OCI-LY3 (cell line): Measurements from ENCODE around the gene KRTAP5-11.

Experiments used
- EZH2phosphoT487 ChIP-seq: fragments of 200-600 bp; shearing (Covaris generic); IDR thresholded peaks from 2 replicates; pipeline ENCODE4 v1.6.1; 2018; ENCODE audit warnings: antibody characterized with exemption, mixed run types, low read depth
- TF ChIP-seq, protein P1 (sequence below): fragments of 200-600, 300-600 bp; sonication (generic); IDR thresholded peaks from 2 replicates; pipeline ENCODE4 v1.5.1; 2014; ENCODE audit warnings: antibody characterized with exemption, low read length, low read depth

DNA sequence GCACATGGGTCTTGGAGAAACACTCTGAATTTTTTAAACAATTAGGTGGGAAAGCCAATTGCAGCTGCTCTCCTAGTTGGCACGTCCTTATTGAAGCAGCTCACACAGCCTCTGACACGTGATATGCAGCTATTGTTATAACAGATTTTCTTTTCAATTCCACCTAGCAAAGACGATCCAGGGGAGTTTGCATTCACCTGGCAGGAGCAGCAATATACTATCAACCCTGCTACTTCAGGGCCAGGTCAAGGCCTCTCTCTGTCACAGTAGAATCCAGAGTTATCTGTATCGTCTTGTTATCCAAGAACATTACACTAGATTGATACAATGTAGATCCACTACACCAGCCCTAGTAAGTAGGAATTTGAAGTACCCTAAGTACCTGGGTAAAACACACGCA, 8.3 kb downstream of the KRTAP5-11 start:
- TF ChIP-seq, protein P1, sequence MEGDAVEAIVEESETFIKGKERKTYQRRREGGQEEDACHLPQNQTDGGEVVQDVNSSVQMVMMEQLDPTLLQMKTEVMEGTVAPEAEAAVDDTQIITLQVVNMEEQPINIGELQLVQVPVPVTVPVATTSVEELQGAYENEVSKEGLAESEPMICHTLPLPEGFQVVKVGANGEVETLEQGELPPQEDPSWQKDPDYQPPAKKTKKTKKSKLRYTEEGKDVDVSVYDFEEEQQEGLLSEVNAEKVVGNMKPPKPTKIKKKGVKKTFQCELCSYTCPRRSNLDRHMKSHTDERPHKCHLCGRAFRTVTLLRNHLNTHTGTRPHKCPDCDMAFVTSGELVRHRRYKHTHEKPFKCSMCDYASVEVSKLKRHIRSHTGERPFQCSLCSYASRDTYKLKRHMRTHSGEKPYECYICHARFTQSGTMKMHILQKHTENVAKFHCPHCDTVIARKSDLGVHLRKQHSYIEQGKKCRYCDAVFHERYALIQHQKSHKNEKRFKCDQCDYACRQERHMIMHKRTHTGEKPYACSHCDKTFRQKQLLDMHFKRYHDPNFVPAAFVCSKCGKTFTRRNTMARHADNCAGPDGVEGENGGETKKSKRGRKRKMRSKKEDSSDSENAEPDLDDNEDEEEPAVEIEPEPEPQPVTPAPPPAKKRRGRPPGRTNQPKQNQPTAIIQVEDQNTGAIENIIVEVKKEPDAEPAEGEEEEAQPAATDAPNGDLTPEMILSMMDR: no peak
- TF ChIP-seq EZH2phosphoT487: no peak
